BJ (cell line): ENCODE data around the gene MYO3B. TPM values are rescaled to one million over a fixed set of nuclear protein-coding genes. Genes with fewer than 3 reads are reported as not detected.

Source experiments
- CTCF ChIA-PET: fragments of 350-600 bp; formaldehyde crosslinking; extraction: SDS; loops from one replicate; lab custom pipeline; 2021; ENCODE audit warnings: antibody characterized with exemption, inconsistent platforms; lab: Yijun Ruan, JAX
- POLR2A ChIA-PET: fragments of 300-600 bp; sonication (Branson Sonifier 250); formaldehyde crosslinking; extraction: SDS; loops from one replicate; lab custom pipeline; 2021; ENCODE audit warnings: antibody characterized with exemption; lab: Charles Lee
- DNase-seq: peaks from one replicate; pipeline ENCODE4 v3.0.0-alpha.2; 2011; ENCODE audit warnings: low read depth
- H3K27me3 ChIP-seq: 2 replicates; pipeline ENCODE4 v1.6.0; 2011; ENCODE audit warnings: low read length; ENCODE audit not compliant: control insufficient read depth, insufficient read depth
- H3K36me3 ChIP-seq: 2 replicates; pipeline ENCODE4 v1.5.1; 2011; ENCODE audit warnings: low read length; ENCODE audit not compliant: control insufficient read depth, insufficient read depth
- H3K4me3 ChIP-seq: 2 replicates; pipeline ENCODE4 v1.5.1; 2011; ENCODE audit warnings: low read depth, mild to moderate bottlenecking, control low read depth, low read length
- CTCF ChIP-seq: IDR thresholded peaks from 2 replicates; pipeline ENCODE4 v1.5.1; 2011; ENCODE audit warnings: low read depth, mild to moderate bottlenecking, control low read depth, inconsistent platforms, low read length, moderate library complexity; ENCODE audit not compliant: insufficient read depth
- polyA plus RNA-seq: library from polyadenylated mRNA; depleted of rRNA; stranded (reverse); fragments of >200 nt; gene quantifications from 2 replicates; pipeline ENCODE4 v1.2.3, GENCODE V29; 2011

The MYO3B gene
- polyA plus RNA-seq, 1 experiment, result not detected

GRCh38 chr2:170147576-170147975 lies 30.4 kb upstream of the MYO3B start:
- Histone ChIP-seq H3K36me3 (no peaks in the 10 kb centered on the region), H3K4me3 (no peak overlapping the region), H3K27me3 (no peaks in the 10 kb centered on the region)
- ChIA-PET CTCF (interaction anchor here (1.8 kb wide), 1 partner anchor 9 kb away, joined by 4 read pairs; no protein-coding TSS in a partner anchor), POLR2A (no interaction called here)
- DNase-seq, result no peak
- no peak for TF ChIP-seq CTCF

- Histone ChIP-seq H3K27me3 (no peaks in the 10 kb centered on the region), H3K36me3 (no peaks in the 10 kb centered on the region), H3K4me3 (no peak overlapping the region)
- ChIA-PET POLR2A (no interaction called here), CTCF (interaction anchor here (1.8 kb wide), 1 partner anchor 8 kb away, joined by 4 read pairs; no protein-coding TSS in a partner anchor)
- no peak for DNase-seq
- no peak for TF ChIP-seq CTCF
These were observed 29.8 kb upstream of the MYO3B start for GRCh38 chr2:170148161-170148560.

GRCh38 chr2:170152421-170152820 lies 25.5 kb upstream of the MYO3B start:
- POLR2A ChIA-PET, result no interaction called here

GRCh38 chr2:170155022-170155722 lies 22.8 kb upstream of the MYO3B start:
- no peaks in the 10 kb centered on the region for H3K36me3 ChIP-seq
- no peak for TF ChIP-seq CTCF
- no peaks in the 10 kb centered on the region for H3K27me3 ChIP-seq
- POLR2A ChIA-PET, result no interaction called here
- CTCF ChIA-PET, result interaction anchor here (2.1 kb wide), 1 partner anchor 7 kb away, joined by 4 read pairs; no protein-coding TSS in a partner anchor
- no peak for DNase-seq
- H3K4me3 ChIP-seq, result no peak overlapping the region

More at GRCh38 chr2:170152421-170152820, 25.5 kb upstream of the MYO3B start:
- Histone ChIP-seq H3K27me3 (no peaks in the 10 kb centered on the region), H3K4me3 (no peak overlapping the region), H3K36me3 (no peaks in the 10 kb centered on the region)
- CTCF ChIA-PET, result no interaction called here
- DNase-seq, result no peak
- TF ChIP-seq CTCF, result no peak

- ChIA-PET CTCF (interaction anchor here (1.5 to 2.1 kb wide), 2 partner anchors 8 to 34 kb away, joined by 3 to 4 read pairs; no protein-coding TSS in a partner anchor), POLR2A (no interaction called here)
- TF ChIP-seq CTCF, result no peak
- Histone ChIP-seq H3K36me3 (no peaks in the 10 kb centered on the region), H3K27me3 (no peaks in the 10 kb centered on the region), H3K4me3 (no peak overlapping the region)
- DNase-seq, result no peak
These were observed 22.2 kb upstream of the MYO3B start for GRCh38 chr2:170155723-170156253.
